H9 (cell line): Measurements from ENCODE around the gene NPBWR2. TPM values are rescaled to one million over a fixed set of nuclear protein-coding genes. Genes with fewer than 3 reads are reported as not detected.
A peak's percentile ranks its signal among the peaks of the same experiment; 100 is the strongest.

Source experiments
- DNase-seq: peaks from one replicate; pipeline ENCODE4 v3.0.0-alpha.2; 2017
- H2AFZ ChIP-seq: one replicate; pipeline ENCODE4 v1.6.1; 2013; ENCODE audit warnings: mild to moderate bottlenecking, low read length, control low read depth, moderate library complexity
- H2AK5ac ChIP-seq: 2 replicates; pipeline ENCODE4 v1.6.1; 2013; ENCODE audit warnings: low read length, control low read depth, mixed read lengths; ENCODE audit not compliant: insufficient read length
- H2BK120ac ChIP-seq: one replicate; pipeline ENCODE4 v1.6.1; 2013; ENCODE audit warnings: low read depth, mild to moderate bottlenecking, low read length, control low read depth, inconsistent platforms; ENCODE audit not compliant: poor library complexity, severe bottlenecking
- H2BK12ac ChIP-seq: 2 replicates; pipeline ENCODE4 v1.6.1; 2013; ENCODE audit warnings: low read length, control low read depth, mixed read lengths, low read depth; ENCODE audit not compliant: insufficient read length
- H2BK15ac ChIP-seq: 2 replicates; pipeline ENCODE4 v1.6.1; 2013; ENCODE audit warnings: low read depth, low read length, control low read depth
- H2BK20ac ChIP-seq: one replicate; pipeline ENCODE4 v1.6.1; 2013; ENCODE audit warnings: low read depth, mild to moderate bottlenecking, low read length, control low read depth, inconsistent platforms; ENCODE audit not compliant: poor library complexity, severe bottlenecking
- H2BK5ac ChIP-seq: 2 replicates; pipeline ENCODE4 v1.6.1; 2013; ENCODE audit warnings: low read length, control low read depth, mixed read lengths; ENCODE audit not compliant: insufficient read length
- H3K14ac ChIP-seq: 2 replicates; pipeline ENCODE4 v1.6.1; 2013; ENCODE audit warnings: low read length, control low read depth; ENCODE audit not compliant: insufficient read depth
- H3K18ac ChIP-seq: 2 replicates; pipeline ENCODE4 v1.6.1; 2013; ENCODE audit warnings: low read depth, mild to moderate bottlenecking, mixed read lengths, low read length, control low read depth; ENCODE audit not compliant: insufficient read length
- H3K23ac ChIP-seq: 2 replicates; pipeline ENCODE4 v1.6.1; 2013; ENCODE audit warnings: low read length, control low read depth, mixed read lengths, low read depth; ENCODE audit not compliant: insufficient read length
- H3K23me2 ChIP-seq: 2 replicates; pipeline ENCODE4 v1.6.1; 2013; ENCODE audit warnings: low read depth, mild to moderate bottlenecking, mixed read lengths, low read length, control low read depth; ENCODE audit not compliant: insufficient read length, poor library complexity, severe bottlenecking
- H3K27ac ChIP-seq: 2 replicates; pipeline ENCODE4 v1.5.1; 2013; ENCODE audit warnings: low read length, control low read depth, mixed read lengths, low read depth; ENCODE audit not compliant: insufficient read length
- H3K27me3 ChIP-seq: 2 replicates; pipeline ENCODE4 v1.6.1; 2013; ENCODE audit warnings: low read length, control low read depth, inconsistent platforms; ENCODE audit not compliant: insufficient read depth
- H3K4ac ChIP-seq: 2 replicates; pipeline ENCODE4 v1.6.1; 2013; ENCODE audit warnings: low read depth, mild to moderate bottlenecking, control low read depth, inconsistent platforms, low read length, moderate library complexity
- H3K4me1 ChIP-seq: 2 replicates; pipeline ENCODE4 v1.6.1; 2013; ENCODE audit warnings: low read length, control low read depth, inconsistent platforms; ENCODE audit not compliant: insufficient read depth
- H3K4me2 ChIP-seq: 2 replicates; pipeline ENCODE4 v1.6.1; 2013; ENCODE audit warnings: low read length, control low read depth, mixed read lengths; ENCODE audit not compliant: insufficient read length, insufficient read depth
- H3K56ac ChIP-seq: 2 replicates; pipeline ENCODE4 v1.6.1; 2013; ENCODE audit warnings: low read depth, mild to moderate bottlenecking, mixed read lengths, low read length, control low read depth; ENCODE audit not compliant: insufficient read length
- H3K79me1 ChIP-seq: 2 replicates; pipeline ENCODE4 v1.6.1; 2013; ENCODE audit warnings: low read depth, mild to moderate bottlenecking, moderate library complexity, low read length, control low read depth, inconsistent platforms; ENCODE audit not compliant: insufficient read depth, poor library complexity, severe bottlenecking
- H3K79me2 ChIP-seq: 2 replicates; pipeline ENCODE4 v1.6.1; 2013; ENCODE audit warnings: low read length, control low read depth, inconsistent platforms; ENCODE audit not compliant: insufficient read depth
- H3K9ac ChIP-seq: 2 replicates; pipeline ENCODE4 v1.6.1; 2013; ENCODE audit warnings: low read length, control low read depth, mixed read lengths; ENCODE audit not compliant: insufficient read length; ENCODE audit errors: extremely low read depth
- H3K9me3 ChIP-seq: one replicate; pipeline ENCODE4 v1.6.1; 2013; ENCODE audit warnings: low read depth, low read length, inconsistent platforms; ENCODE audit not compliant: control insufficient read depth
- H3T11ph ChIP-seq: one replicate; pipeline ENCODE4 v1.6.1; 2013; ENCODE audit warnings: mild to moderate bottlenecking, low read length, control low read depth, inconsistent platforms
- H4K20me1 ChIP-seq: one replicate; pipeline ENCODE4 v1.6.1; 2013; ENCODE audit not compliant: control insufficient read depth, insufficient read length, insufficient read depth
- H4K5ac ChIP-seq: 2 replicates; pipeline ENCODE4 v1.6.1; 2013; ENCODE audit warnings: low read depth, mild to moderate bottlenecking, mixed read lengths, low read length, control low read depth; ENCODE audit not compliant: insufficient read length
- H4K8ac ChIP-seq: replicated peaks from 2 replicates; pipeline ENCODE4 v1.6.1; 2013; ENCODE audit warnings: low read length, control low read depth, mixed read lengths, low read depth; ENCODE audit not compliant: insufficient read length
- H4K91ac ChIP-seq: 2 replicates; pipeline ENCODE4 v1.6.1; 2013; ENCODE audit warnings: low read depth, mild to moderate bottlenecking, moderate library complexity, mixed read lengths, low read length, control low read depth; ENCODE audit not compliant: insufficient read length
- H3K27ac Mint-ChIP-seq, 3 experiments: 2 replicates in 2 of 3; 3 replicates in 1 of 3; pipeline ENCODE4 v1.8.0; 2020 to 2021; ENCODE audit warnings: mixed read lengths in 3 of 3, mild to moderate bottlenecking in 1 of 3, moderate library complexity in 1 of 3
- H3K27me3 Mint-ChIP-seq: 2 replicates; pipeline ENCODE4 v1.8.0; 2021; ENCODE audit warnings: low read depth, mild to moderate bottlenecking, moderate library complexity, mixed read lengths
- H3K36me3 Mint-ChIP-seq, 3 experiments: 2 replicates in 2 of 3; 3 replicates in 1 of 3; pipeline ENCODE4 v1.8.0; 2020 to 2021; ENCODE audit warnings: low read depth in 3 of 3, mixed read lengths in 3 of 3; ENCODE audit not compliant: insufficient read depth in 1 of 3
- H3K4me1 Mint-ChIP-seq, 2 experiments: 2 replicates each; pipeline ENCODE4 v1.8.0; 2020; ENCODE audit warnings: mixed read lengths in 2 of 2
- H3K4me3 Mint-ChIP-seq, 2 experiments: 2 replicates in 1 of 2; 3 replicates in 1 of 2; pipeline ENCODE4 v1.8.0; 2020 to 2021; ENCODE audit warnings: mild to moderate bottlenecking in 2 of 2, mixed read lengths in 2 of 2, moderate library complexity in 1 of 2
- H3K9me3 Mint-ChIP-seq, 2 experiments: 2 replicates in 1 of 2; 3 replicates in 1 of 2; pipeline ENCODE4 v1.8.0; 2020; ENCODE audit warnings: mild to moderate bottlenecking in 2 of 2, mixed read lengths in 2 of 2, moderate library complexity in 1 of 2
- WGBS: extraction: QIAGEN DNeasy Blood & Tissue Kit; methylation state at CpG from one replicate; pipeline ENCODE4 v1.1.7; 2013; ENCODE audit warnings: missing lambda C conversion rate, low lambda C conversion rate, mixed read lengths; ENCODE audit not compliant: insufficient read length; ENCODE audit errors: extremely low coverage; 5-methylcytosine and 5-hydroxymethylcytosine counted together
- total RNA-seq: library from RNA; stranded (reverse); gene quantifications from 2 replicates; pipeline ENCODE4 v1.2.1, GENCODE V29; 2021
- TF ChIP-seq, protein P1 (sequence below): fragments of 200-600 bp; sonication (generic); conservative IDR thresholded peaks from 3 replicates; pipeline ENCODE4 v1.8.0; 2021; ENCODE audit warnings: antibody characterized with exemption, mild to moderate bottlenecking

Gene NPBWR2
- total RNA-seq, 1 experiment from 2014 or later, result not detected

DNA sequence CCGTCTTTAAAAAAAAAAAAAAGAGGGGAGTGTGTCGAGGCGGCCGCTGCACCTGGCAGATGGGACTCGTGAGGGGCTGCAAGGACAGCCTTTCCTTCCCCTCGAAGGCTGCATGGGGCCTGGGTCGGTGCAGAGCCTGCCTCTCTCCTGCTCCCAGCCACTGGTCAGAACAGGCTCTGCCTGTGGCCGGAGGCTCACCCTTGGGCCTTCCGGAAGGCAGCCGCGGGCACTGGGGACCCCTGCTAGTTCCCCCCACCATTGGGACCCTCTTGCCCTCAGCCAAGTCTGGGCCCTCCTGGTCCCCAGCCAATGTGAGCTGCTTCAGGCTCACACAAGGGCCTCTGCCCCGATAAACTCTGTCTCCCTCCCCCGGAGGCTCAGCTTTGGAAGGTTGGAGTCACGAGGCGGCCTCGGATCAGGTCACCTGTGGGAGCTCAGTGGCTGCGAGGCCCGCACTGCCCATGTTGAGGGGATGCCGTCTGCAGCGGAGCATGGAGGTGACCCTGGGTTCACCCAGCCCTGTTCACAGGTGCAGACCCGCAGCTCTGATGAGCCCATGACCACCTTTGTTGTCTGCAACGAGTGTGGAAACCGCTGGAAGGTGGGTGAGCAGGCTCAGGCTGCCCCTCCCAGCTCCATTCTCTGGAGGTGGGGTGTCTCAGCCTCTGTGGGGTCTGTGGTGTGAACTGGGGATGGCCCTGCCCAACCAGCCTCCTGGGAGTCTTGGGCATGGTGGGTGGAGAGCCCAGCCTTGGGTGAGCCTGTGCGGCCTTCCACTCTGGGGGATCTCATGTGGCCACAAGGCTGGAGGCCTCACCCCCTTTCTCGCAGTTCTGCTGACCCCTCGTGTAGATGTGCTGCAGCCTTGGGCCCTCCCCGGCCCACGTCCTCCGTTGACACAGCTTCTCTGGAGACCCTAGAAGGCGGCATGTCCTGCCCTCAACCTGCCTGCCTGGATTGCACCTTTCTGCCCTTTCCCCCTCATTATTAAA, 35.7 kb downstream of the NPBWR2 start:
- Histone ChIP-seq H2AK5ac (no peak overlapping the region), H3K9ac (no peak overlapping the region), H4K20me1 (no peaks in the 10 kb centered on the region), H3K79me2 (no peaks in the 10 kb centered on the region), H3K23me2 (no peaks in the 10 kb centered on the region), H3K27me3 (no peaks in the 10 kb centered on the region), H3K79me1 (no peaks in the 10 kb centered on the region), H4K5ac (no peak overlapping the region), H3T11ph (no peak overlapping the region), H2AFZ (no peak overlapping the region), H3K18ac (no peak overlapping the region), H3K4ac (no peak overlapping the region), H3K14ac (no peak overlapping the region), H2BK5ac (no peak overlapping the region), H3K27ac (no peak overlapping the region), H4K8ac (no peak overlapping the region), H2BK120ac (no peak overlapping the region), H3K56ac (no peak overlapping the region), H2BK12ac (no peak overlapping the region), H2BK20ac (no peak overlapping the region), H2BK15ac (no peak overlapping the region), H3K9me3 (no peaks in the 10 kb centered on the region), H3K4me2 (no peak overlapping the region), H3K4me1 (no peaks in the 10 kb centered on the region), H3K23ac (no peak overlapping the region), H4K91ac (no peak overlapping the region)
- H3K4me1 Mint-ChIP-seq, result peaks cover 3 to 14% of the 10 kb centered on the region in 2 experiments
- H3K27me3 Mint-ChIP-seq, result peaks cover 1% of the 10 kb centered on the region; the same call in 1 of the 2 replicates
- no CpG with 5 or more reads among the region's 30 CpGs for WGBS
- peaks cover 0 to 3% (median 0%) of the 10 kb centered on the region in 3 experiments; a peak in 4 of 7 replicates for H3K36me3 Mint-ChIP-seq
- TF ChIP-seq, protein P1, sequence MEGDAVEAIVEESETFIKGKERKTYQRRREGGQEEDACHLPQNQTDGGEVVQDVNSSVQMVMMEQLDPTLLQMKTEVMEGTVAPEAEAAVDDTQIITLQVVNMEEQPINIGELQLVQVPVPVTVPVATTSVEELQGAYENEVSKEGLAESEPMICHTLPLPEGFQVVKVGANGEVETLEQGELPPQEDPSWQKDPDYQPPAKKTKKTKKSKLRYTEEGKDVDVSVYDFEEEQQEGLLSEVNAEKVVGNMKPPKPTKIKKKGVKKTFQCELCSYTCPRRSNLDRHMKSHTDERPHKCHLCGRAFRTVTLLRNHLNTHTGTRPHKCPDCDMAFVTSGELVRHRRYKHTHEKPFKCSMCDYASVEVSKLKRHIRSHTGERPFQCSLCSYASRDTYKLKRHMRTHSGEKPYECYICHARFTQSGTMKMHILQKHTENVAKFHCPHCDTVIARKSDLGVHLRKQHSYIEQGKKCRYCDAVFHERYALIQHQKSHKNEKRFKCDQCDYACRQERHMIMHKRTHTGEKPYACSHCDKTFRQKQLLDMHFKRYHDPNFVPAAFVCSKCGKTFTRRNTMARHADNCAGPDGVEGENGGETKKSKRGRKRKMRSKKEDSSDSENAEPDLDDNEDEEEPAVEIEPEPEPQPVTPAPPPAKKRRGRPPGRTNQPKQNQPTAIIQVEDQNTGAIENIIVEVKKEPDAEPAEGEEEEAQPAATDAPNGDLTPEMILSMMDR, result no peak
- no peak overlapping the region for H3K4me3 Mint-ChIP-seq
- DNase-seq, result no peak
- H3K9me3 Mint-ChIP-seq, result no peaks in the 10 kb centered on the region
- H3K27ac Mint-ChIP-seq, result peak overlapping the region in 1 of 3 experiments; percentile 78; a peak in 2 of 7 replicates
